Adrenal gland (tissue), 12 donors: ENCODE results near the gene MSTO1. TPM values are rescaled to one million over a fixed set of nuclear protein-coding genes. Genes with fewer than 3 reads are reported as not detected.
"Not testable (repeated sequence)": the region's sequence is repeated elsewhere in the genome, so short reads cannot be mapped to it uniquely, and the experiment has no call there.

Experiments used
- DNase-seq, 7 donors: peaks; one replicate each; pipeline ENCODE4 v3.0.0-alpha.2; 2019 to 2020
- H3K27ac ChIP-seq, 5 donors: fragments of 200-600 bp; sonication (generic) in 4 of 5; 1 replicate in 3 of 5; 2 replicates in 2 of 5; pipeline versions ENCODE4 v1.5.1 to v1.8.0; 2016 to 2020; ENCODE audit warnings: mild to moderate bottlenecking in 1 of 5
- H3K27me3 ChIP-seq: fragments of 200-600 bp; 2 replicates; pipeline ENCODE4 v1.8.0; 2021
- H3K36me3 ChIP-seq, 2 donors: fragments of 200-600 bp; replicated peaks in 1 of 2; 1 replicate in 1 of 2; 2 replicates in 1 of 2; pipeline versions ENCODE4 v1.5.1 to v1.8.0; 2018 to 2022
- H3K4me1 ChIP-seq, 2 donors: fragments of 200-600 bp; replicated peaks in 1 of 2; 1 replicate in 1 of 2; 2 replicates in 1 of 2; pipeline versions ENCODE4 v1.5.1 to v1.8.0; 2018 to 2021
- H3K4me3 ChIP-seq, 4 donors: fragments of 200-600 bp; sonication (generic) in 3 of 4; one replicate each; pipeline ENCODE4 v1.5.1; 2016 to 2018
- H3K9me3 ChIP-seq, 3 donors: fragments of 200-600 bp; sonication (generic) in 1 of 3; replicated peaks in 1 of 3; 1 replicate in 2 of 3; 2 replicates in 1 of 3; pipeline versions ENCODE4 v1.5.1 to v1.8.0; 2016 to 2021
- CTCF ChIP-seq, 6 experiments: fragments of 450-650 bp in 4 of 6; fragments of 200-600 bp in 2 of 6; sonication (generic) in 1 of 6; IDR thresholded peaks; 1 replicate in 5 of 6; 2 replicates in 1 of 6; pipeline versions ENCODE4 v1.5.1 to v1.8.0; 2016 to 2021; ENCODE audit warnings: antibody characterized with exemption in 6 of 6, mild to moderate bottlenecking in 2 of 6, moderate library complexity in 1 of 6
- POLR2A ChIP-seq, 2 donors: fragments of 450-650 bp; IDR thresholded peaks; one replicate each; pipeline ENCODE4 v1.6.1; 2017; ENCODE audit warnings: antibody characterized with exemption in 2 of 2, mild to moderate bottlenecking in 2 of 2, moderate library complexity in 1 of 2
- WGBS, 4 donors: extraction: QIAGEN DNeasy Blood & Tissue Kit in 2 of 4; methylation state at CpG; one replicate each; pipeline versions ENCODE4 v1.1.5 to v1.1.7; 2013 to 2017; 5-methylcytosine and 5-hydroxymethylcytosine counted together
- intact Hi-C, 2 donors: fragments of 100-400 bp; cut with DNase I; formaldehyde crosslinking; loops; one replicate each; pipeline versions ENCODE4 v1.14.1 to v1.15.0; 2022 to 2023
- polyA plus RNA-seq, 3 donors: library from polyadenylated mRNA; stranded (reverse); fragments of 200-250 nt in 2 of 3; fragments of 350-450 nt in 1 of 3; fragmentation: Illumina TruSeq in 1 of 3; extraction: RNeasy Lipid Tissue Mini Kit (QIAGEN cat#74804) in 1 of 3; gene quantifications; one replicate each; pipeline ENCODE4 v1.2.3, GENCODE V29; 2013 to 2014
- total RNA-seq, 9 donors: library from RNA; depleted of rRNA in 4 of 9; stranded (reverse); fragments of >200 nt in 4 of 9; fragments of 120-200 nt in 1 of 9; fragmentation: NEBNext Ultra II Directional in 1 of 9; extraction: Animal tissue kit (Norgen Biotek cat#: 25700) in 1 of 9; gene quantifications; one replicate each; pipeline versions ENCODE4 v1.1.0 to v1.2.4, GENCODE V29; 2013 to 2023
- donor health status: healthy with polysubstance abuse.
- donor health status: Bipolar disorder and iron deficiency.
- donor health status: DM: yes; HTN: yes; CAD: no.
- donor health status: DM: no; HTN: no; CAD: no.
- donor health status: DM: no; HTN: no; CAD: no.
- donor health status: DM: yes; HTN: yes; CAD: no.

The MSTO1 gene
- total and polyA plus RNA-seq, 12 donors, result 1.1 to 54.3 (median 28.2) TPM

DNA sequence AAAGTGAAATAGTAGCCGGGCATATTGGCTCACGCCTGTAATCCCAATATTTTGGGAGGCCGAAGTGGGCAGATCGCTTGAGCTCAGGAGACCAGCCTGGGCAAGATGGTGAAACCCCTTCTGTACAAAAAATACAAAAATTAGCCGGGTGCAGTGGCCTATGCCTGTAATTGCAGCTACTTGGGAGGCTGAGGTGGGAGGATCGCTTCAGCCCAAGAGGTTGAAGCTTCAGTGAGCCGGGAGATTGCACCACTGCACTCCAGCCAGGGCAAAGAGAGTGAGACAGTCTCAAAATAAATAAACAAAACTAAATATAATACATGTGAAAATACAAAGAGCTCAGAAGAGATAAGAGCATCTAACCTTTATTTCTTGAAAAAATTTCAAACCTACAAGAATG lies 2.3 kb upstream of the MSTO1 start:
- 80 to 87% (median 82%) methylated on average over 7 of the region's 7 CpGs for WGBS, 4 donors
- no peak for DNase-seq
- H3K36me3 ChIP-seq, result peaks cover 0 to 7% of the 10 kb centered on the region in 2 donors

GRCh38 chr1:155608888-155609225 lies 1.2 kb upstream of the MSTO1 start:
- TF ChIP-seq POLR2A (IDR thresholded peaks at IDR 0.05), result no peak
- no peak for TF ChIP-seq CTCF (IDR thresholded peaks at IDR 0.05)
- no peak overlapping the region for H3K4me3 ChIP-seq
- WGBS, 4 donors, result 92 to 97% (median 94%) methylated on average over 9 of the region's 9 CpGs
- H3K9me3 ChIP-seq, result no peaks in the 10 kb centered on the region
- peaks cover 0 to 5% of the 10 kb centered on the region in 2 donors for H3K4me1 ChIP-seq
- H3K36me3 ChIP-seq, result peaks cover 0 to 13% of the 10 kb centered on the region in 2 donors
- intact Hi-C loops, result no loop called here
- no peaks in the 10 kb centered on the region for H3K27me3 ChIP-seq
- no peak overlapping the region for H3K27ac ChIP-seq
- no peak for DNase-seq

More for the DNA sequence above, 2.3 kb upstream of the MSTO1 start:
- Histone ChIP-seq H3K4me1 (peaks cover 0 to 5% of the 10 kb centered on the region in 2 donors), H3K4me3 (no peak overlapping the region), H3K9me3 (no peaks in the 10 kb centered on the region), H3K27ac (no peak overlapping the region), H3K27me3 (no peaks in the 10 kb centered on the region)
- intact Hi-C loops, result no loop called here
- no peak for TF ChIP-seq CTCF (IDR thresholded peaks at IDR 0.05)

DNA sequence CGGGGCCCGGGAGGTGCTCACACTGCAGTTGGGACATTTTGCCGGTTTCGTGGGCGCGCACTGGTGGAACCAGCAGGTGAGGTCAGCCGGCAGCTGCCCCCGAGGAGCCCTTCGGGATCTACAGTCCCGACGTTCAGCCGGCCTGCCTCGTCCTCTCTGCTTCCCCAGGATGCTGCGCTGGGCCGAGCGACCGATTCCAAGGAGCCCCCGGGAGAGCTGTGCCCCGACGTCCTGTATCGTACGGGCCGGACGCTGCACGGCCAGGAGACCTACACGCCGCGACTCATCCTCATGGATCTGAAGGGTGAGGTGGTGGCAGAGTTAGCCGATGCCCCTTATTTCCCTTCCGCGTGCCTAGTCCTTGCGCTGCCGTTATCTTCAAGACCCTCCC lies 234 bp downstream of the MSTO1 start:
- H3K27ac ChIP-seq, intact Hi-C loops, H3K27me3 ChIP-seq, H3K9me3 ChIP-seq, DNase-seq, H3K4me1 ChIP-seq: not testable (repeated sequence)
- peaks cover 0 to 13% of the 10 kb centered on the region in 2 donors for H3K36me3 ChIP-seq
- H3K4me3 ChIP-seq, result peak overlapping the region in 1 of 4 donors; percentile 66
- WGBS, 4 donors, result 0% methylated on average over 5 of the region's 33 CpGs; no CpG with 5 or more reads in 3 of the 4 donors

DNA sequence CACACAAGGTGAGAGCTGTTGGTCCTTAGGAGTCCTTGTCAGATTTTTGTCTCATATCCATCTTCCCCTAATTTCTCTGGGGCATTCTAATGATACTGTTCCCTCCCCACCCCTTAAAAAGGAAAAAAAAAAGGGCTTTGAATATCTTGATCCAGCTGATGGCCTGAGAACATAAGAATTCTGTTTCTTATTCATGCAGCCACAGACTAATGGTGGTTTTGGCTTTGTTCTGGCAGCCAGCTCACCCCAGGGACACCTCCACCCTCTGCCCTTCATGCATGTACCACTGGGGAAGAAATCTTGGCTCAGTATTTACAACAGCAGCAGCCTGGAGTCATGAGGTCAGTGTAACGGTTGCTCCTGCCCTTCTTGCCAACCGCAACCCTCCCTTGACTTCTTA lies 3.2 kb downstream of the MSTO1 start:
- H3K27me3 ChIP-seq, H3K4me3 ChIP-seq, intact Hi-C loops, H3K4me1 ChIP-seq, DNase-seq, H3K9me3 ChIP-seq, H3K27ac ChIP-seq: not testable (repeated sequence)
- no CpG with 5 or more reads among the region's 2 CpGs for WGBS, 4 donors
- peaks cover 0 to 13% of the 10 kb centered on the region in 2 donors for H3K36me3 ChIP-seq

DNA sequence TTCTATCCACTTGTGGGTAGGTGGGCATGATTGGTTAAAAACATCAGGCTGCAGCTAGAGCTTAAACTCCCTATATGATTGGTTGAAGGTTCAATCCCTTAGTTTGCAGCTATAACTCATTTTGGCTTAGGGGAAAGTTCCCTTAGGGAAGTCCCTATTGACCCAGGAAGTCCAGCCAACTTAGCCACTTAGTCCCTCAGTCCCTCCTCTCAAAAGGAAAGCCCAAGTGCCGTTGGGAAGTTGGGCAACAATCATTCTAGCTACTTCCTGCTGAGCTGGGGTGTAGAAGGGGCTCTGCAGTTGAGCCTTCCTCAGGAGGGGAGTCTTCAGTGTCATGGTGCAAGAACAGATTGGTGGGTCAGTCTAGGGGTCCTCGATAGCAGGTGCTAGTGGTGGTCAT lies 12.2 kb downstream of the MSTO1 start:
- no peak for DNase-seq
- intact Hi-C loops, result no loop called here
- H3K4me3 ChIP-seq, result no peak overlapping the region
- no peaks in the 10 kb centered on the region for H3K27me3 ChIP-seq
- no peaks in the 10 kb centered on the region for H3K9me3 ChIP-seq
- H3K4me1 ChIP-seq, result no peaks in the 10 kb centered on the region
- 54 to 72% (median 65%) methylated on average over 1 to 2 of the region's 2 CpGs for WGBS, 4 donors
- H3K27ac ChIP-seq, result no peak overlapping the region
- H3K36me3 ChIP-seq, result no peaks in the 10 kb centered on the region
- no peak for TF ChIP-seq POLR2A (IDR thresholded peaks at IDR 0.05)
- TF ChIP-seq CTCF (IDR thresholded peaks at IDR 0.05), result no peak
